IPS DF 6.9 (cell line): ENCODE results near the gene RNF10.

Experiments used
- DNase-seq: peaks from one replicate; pipeline ENCODE4 v3.0.0-alpha.2; 2013; ENCODE audit warnings: low read depth, low spot score
- H3K27ac ChIP-seq: one replicate; pipeline ENCODE4 v1.5.1; 2013; ENCODE audit warnings: low read length, control low read depth
- H3K27me3 ChIP-seq: 2 replicates; pipeline ENCODE4 v1.6.1; 2013; ENCODE audit warnings: mild to moderate bottlenecking, low read length; ENCODE audit not compliant: control insufficient read depth, insufficient read depth
- H3K36me3 ChIP-seq: 2 replicates; pipeline ENCODE4 v1.6.1; 2013; ENCODE audit warnings: low read length; ENCODE audit not compliant: control insufficient read depth, insufficient read depth
- H3K4me1 ChIP-seq: 2 replicates; pipeline ENCODE4 v1.6.1; 2013; ENCODE audit warnings: low read length; ENCODE audit not compliant: control insufficient read depth, insufficient read depth
- H3K4me3 ChIP-seq: 2 replicates; pipeline ENCODE4 v1.5.1; 2013; ENCODE audit warnings: mild to moderate bottlenecking, low read length
- H3K9me3 ChIP-seq: 2 replicates; pipeline ENCODE4 v1.6.1; 2013; ENCODE audit warnings: low read length, inconsistent platforms; ENCODE audit not compliant: control insufficient read depth, insufficient read depth
- WGBS: extraction: QIAGEN DNeasy Blood & Tissue Kit; methylation state at CpG from one replicate; pipeline ENCODE4 v1.1.7; 2013; ENCODE audit warnings: mixed read lengths, missing lambda C conversion rate; ENCODE audit not compliant: insufficient read length, insufficient coverage; 5-methylcytosine and 5-hydroxymethylcytosine counted together

Gene RNF10

GRCh38 chr12:120540445-120540844 is 6.3 kb downstream of the RNF10 start:
- no peak overlapping the region for H3K27ac ChIP-seq
- WGBS = no CpG with 5 or more reads among the region's 3 CpGs
- H3K4me1 ChIP-seq = no peaks in the 10 kb centered on the region
- no peaks in the 10 kb centered on the region for H3K36me3 ChIP-seq
- no peaks in the 10 kb centered on the region for H3K9me3 ChIP-seq
- no peak overlapping the region for H3K4me3 ChIP-seq
- no peaks in the 10 kb centered on the region for H3K27me3 ChIP-seq
- DNase-seq = no peak

DNA sequence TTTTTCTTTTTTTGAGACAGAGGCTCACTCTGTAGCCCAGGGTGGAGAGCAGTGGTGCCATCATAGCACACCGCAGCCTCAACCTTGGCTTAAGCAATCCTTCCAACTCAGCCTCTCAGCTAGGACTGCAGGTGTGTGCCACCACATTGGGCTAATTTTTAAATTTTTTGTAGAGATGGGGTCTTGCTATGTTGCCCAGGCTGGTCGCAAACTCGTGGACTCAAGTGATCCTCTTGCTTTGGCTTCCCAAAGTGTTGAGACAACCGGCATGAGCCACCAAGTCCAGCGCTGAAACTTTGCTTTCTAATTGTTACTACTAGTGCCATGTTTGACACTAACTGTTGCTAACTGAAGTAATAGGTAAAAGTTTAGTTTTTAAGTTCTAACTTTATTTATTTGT is 8.0 kb downstream of the RNF10 start:
- DNase-seq = no peak
- no peaks in the 10 kb centered on the region for H3K27me3 ChIP-seq
- H3K9me3 ChIP-seq = no peaks in the 10 kb centered on the region
- WGBS = no CpG with 5 or more reads among the region's 5 CpGs
- H3K36me3 ChIP-seq = peaks cover 5% of the 10 kb centered on the region; the same call in 1 of the 2 replicates
- H3K27ac ChIP-seq = no peak overlapping the region
- no peaks in the 10 kb centered on the region for H3K4me1 ChIP-seq
- H3K4me3 ChIP-seq = no peak overlapping the region

DNA sequence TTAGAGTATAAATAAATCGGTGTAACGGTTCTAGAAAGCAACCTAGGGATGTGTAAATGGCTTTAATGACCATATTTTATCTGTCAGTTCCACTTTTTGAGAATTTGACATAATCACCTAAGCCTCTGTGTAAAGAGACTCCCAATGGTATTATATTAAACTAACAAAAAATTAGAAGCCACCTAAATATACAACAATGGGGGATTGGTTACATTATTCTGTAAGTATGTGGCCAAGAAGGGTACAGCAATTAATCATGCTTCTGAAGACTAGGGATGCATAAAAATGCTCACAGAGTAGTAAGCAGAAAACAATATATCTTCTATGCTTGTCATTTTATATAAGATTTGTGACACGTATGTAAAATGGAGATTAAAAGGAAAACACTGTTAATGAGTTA is 10.5 kb downstream of the RNF10 start:
- 100% methylated on average over 2 of the region's 3 CpGs for WGBS
- no peaks in the 10 kb centered on the region for H3K9me3 ChIP-seq
- DNase-seq = no peak
- no peaks in the 10 kb centered on the region for H3K27me3 ChIP-seq
- H3K36me3 ChIP-seq = peaks cover 11% of the 10 kb centered on the region; the same call in 1 of the 2 replicates
- no peak overlapping the region for H3K4me3 ChIP-seq
- H3K4me1 ChIP-seq = no peaks in the 10 kb centered on the region
- H3K27ac ChIP-seq = no peak overlapping the region

DNA sequence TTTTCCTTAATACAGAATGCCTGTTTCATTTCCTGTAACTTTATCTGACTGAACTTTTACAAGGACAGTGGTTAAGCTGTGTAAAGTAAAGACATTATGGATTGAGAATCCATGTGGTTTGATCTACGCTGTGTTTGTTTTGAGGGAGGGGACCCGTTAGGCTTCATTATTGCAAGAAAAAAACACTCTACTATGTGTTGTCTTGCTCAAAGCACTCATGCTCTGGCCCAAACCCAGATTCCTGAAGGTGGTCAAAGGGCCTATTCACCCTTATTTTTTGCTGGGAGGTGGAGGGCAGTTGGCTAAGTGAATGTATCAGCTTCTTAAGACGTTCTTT is 11.9 kb downstream of the RNF10 start:
- DNase-seq = no peak
- no peaks in the 10 kb centered on the region for H3K9me3 ChIP-seq
- H3K4me1 ChIP-seq = no peaks in the 10 kb centered on the region
- no peaks in the 10 kb centered on the region for H3K27me3 ChIP-seq
- WGBS = no CpG with 5 or more reads among the region's 3 CpGs
- H3K36me3 ChIP-seq = peaks cover 11% of the 10 kb centered on the region; the same call in 1 of the 2 replicates
- H3K4me3 ChIP-seq = no peak overlapping the region
- no peak overlapping the region for H3K27ac ChIP-seq

DNA sequence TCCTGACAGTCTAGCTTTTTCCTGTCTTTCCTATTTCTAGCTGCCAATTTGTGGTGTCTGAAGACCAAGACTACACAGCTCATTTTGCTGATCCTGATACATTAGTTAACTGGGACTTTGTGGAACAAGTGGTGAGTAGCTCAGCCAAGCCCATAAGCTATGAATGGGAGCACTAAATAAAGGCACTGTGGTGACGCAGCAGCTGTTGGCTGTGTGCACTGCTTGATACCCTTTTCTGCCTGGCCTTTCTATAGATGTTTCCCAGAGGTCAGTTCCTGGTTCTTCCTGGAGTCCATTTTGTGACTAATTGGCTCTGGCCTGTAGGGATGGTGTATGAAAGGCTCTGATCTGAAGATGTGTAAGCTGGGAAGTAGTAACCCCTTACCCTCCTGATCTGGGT is 20.5 kb downstream of the RNF10 start:
- Histone ChIP-seq H3K4me3 (no peak overlapping the region), H3K27me3 (no peaks in the 10 kb centered on the region), H3K36me3 (peaks cover 9% of the 10 kb centered on the region; the same call in 1 of the 2 replicates), H3K9me3 (no peaks in the 10 kb centered on the region), H3K4me1 (no peaks in the 10 kb centered on the region), H3K27ac (no peak overlapping the region)
- no CpG with 5 or more reads among the region's 1 CpG for WGBS
- no peak for DNase-seq

DNA sequence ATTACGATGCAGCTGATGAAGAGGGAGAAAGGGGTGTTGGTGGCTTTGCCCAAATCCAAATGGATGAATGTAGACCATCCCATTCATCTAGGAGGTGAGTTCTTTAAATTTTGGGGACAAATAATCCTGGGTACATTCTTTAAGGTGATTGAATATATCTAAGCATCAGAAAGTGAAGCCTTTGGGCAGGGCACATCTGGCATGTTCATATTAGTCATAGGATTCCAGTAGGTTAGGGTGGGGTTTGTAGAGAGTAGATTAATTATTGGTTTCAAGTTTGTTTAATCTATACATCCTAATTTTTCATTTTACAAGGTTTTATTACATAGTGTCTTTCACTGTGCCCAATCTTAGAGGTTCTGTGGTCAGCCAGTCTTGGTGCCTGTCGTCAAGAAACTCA is 23.4 kb downstream of the RNF10 start:
- DNase-seq = no peak
- Histone ChIP-seq H3K27ac (no peak overlapping the region), H3K27me3 (no peaks in the 10 kb centered on the region), H3K4me3 (no peak overlapping the region), H3K36me3 (peaks cover 7% of the 10 kb centered on the region; the same call in 1 of the 2 replicates), H3K4me1 (no peaks in the 10 kb centered on the region), H3K9me3 (no peaks in the 10 kb centered on the region)
- WGBS = no CpG with 5 or more reads among the region's 2 CpGs

DNA sequence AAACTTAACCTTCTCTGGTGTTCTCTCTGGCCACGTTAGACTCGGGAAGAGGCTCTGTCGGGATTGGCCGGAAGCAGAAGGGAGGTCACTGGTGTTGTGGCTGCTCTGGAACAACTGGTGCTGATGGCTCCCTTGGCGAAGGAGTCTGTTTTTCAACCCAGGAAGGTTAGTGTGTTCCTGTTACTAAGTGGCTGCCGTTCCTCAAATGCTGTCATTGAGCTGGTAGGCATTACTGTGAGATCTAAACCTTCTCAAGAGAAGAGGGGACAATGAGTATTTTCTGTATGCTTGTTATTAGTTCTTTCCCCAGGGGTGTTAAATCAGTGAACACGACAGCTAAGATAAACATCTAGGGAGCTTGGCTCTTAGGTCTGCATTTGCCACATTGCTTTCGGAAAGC is 28.8 kb downstream of the RNF10 start:
- no peak for DNase-seq
- Histone ChIP-seq H3K27ac (no peak overlapping the region), H3K4me3 (no peak overlapping the region), H3K36me3 (peaks cover 24% of the 10 kb centered on the region; the same call in 1 of the 2 replicates), H3K4me1 (no peaks in the 10 kb centered on the region), H3K27me3 (no peaks in the 10 kb centered on the region), H3K9me3 (no peaks in the 10 kb centered on the region)
- no CpG with 5 or more reads among the region's 8 CpGs for WGBS

GRCh38 chr12:120563495-120563894 is 29.3 kb downstream of the RNF10 start:
- no peak for DNase-seq
- no peaks in the 10 kb centered on the region for H3K4me1 ChIP-seq
- H3K36me3 ChIP-seq = peaks cover 23% of the 10 kb centered on the region; the same call in 1 of the 2 replicates
- H3K27ac ChIP-seq = no peak overlapping the region
- WGBS = no CpG with 5 or more reads among the region's 11 CpGs
- no peak overlapping the region for H3K4me3 ChIP-seq
- no peaks in the 10 kb centered on the region for H3K27me3 ChIP-seq
- H3K9me3 ChIP-seq = no peaks in the 10 kb centered on the region

GRCh38 chr12:120571299-120571698 is 37.1 kb downstream of the RNF10 start:
- no CpG with 5 or more reads among the region's 5 CpGs for WGBS
- Histone ChIP-seq H3K27me3 (no peaks in the 10 kb centered on the region), H3K4me3 (no peak overlapping the region), H3K9me3 (no peaks in the 10 kb centered on the region), H3K27ac (no peak overlapping the region), H3K4me1 (no peaks in the 10 kb centered on the region), H3K36me3 (peaks cover 17% of the 10 kb centered on the region; the same call in 1 of the 2 replicates)
- no peak for DNase-seq

DNA sequence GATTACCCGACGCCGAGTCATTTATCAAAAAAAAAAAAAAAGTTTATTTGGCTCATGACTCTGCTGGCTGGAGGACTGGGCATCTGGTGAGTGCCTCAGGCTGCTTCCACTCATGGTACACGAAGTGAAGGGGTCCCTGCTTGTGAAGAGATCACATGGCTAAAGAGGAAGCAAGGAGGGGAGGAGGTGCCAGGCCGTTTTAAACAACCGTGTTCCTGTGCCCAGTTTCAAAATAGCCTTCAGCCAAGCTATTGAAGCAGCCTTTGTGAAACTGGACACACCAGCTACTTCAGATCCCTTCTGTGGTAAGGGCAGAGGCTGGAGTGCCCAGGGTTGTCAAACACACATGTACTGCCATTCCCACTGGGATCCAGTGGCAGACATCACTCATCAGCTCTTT is 39.4 kb downstream of the RNF10 start:
- DNase-seq = no peak
- Histone ChIP-seq H3K4me1 (no peaks in the 10 kb centered on the region), H3K27ac (no peak overlapping the region), H3K9me3 (no peaks in the 10 kb centered on the region), H3K36me3 (peaks cover 21% of the 10 kb centered on the region; the same call in 1 of the 2 replicates), H3K4me3 (no peak overlapping the region), H3K27me3 (no peaks in the 10 kb centered on the region)
- no CpG with 5 or more reads among the region's 6 CpGs for WGBS

DNA sequence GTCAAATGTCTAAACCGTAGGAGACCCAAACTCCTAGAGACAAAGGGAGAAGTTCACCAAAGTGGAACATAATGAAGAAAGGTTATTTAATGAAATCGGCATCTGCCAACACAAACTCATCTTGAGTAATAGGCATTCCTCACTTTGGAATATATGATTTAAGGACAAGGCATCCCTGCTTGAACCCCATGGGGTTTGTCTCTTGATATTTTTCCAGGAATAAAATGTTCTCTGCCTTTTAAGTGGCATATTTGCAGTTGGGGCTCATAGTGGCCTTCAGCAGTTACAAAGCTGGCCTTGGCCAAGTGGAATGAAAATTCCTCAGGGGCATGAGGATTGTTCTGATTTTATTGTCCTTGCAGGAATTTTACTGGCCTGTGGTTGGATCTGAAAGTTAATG is 40.0 kb downstream of the RNF10 start:
- Histone ChIP-seq H3K4me1 (no peaks in the 10 kb centered on the region), H3K27me3 (no peaks in the 10 kb centered on the region), H3K4me3 (no peak overlapping the region), H3K27ac (no peak overlapping the region), H3K9me3 (no peaks in the 10 kb centered on the region), H3K36me3 (peaks cover 26% of the 10 kb centered on the region; the same call in 1 of the 2 replicates)
- WGBS = no CpG with 5 or more reads among the region's 2 CpGs
- no peak for DNase-seq
